ENCODE results near the gene PLXND1.
"Not testable (repeated sequence)": the region's sequence is repeated elsewhere in the genome, so short reads cannot be mapped to it uniquely, and the experiment has no call there.

- not testable (repeated sequence) for TF ChIP-seq CTCF, POLR2A (IDR thresholded peaks at IDR 0.05)
These were observed 90.5 kb downstream of the PLXND1 start for GRCh38 chr3:129515821-129516432.
